ENCODE results near the gene CHGA.

GRCh38 chr14:92887157-92887556 lies 35.8 kb upstream of the CHGA start:
- TF ChIP-seq CTCF (IDR thresholded peaks at IDR 0.05; ENCODE audit: borderline replicate concordance, extremely low read depth, low read length, poor library complexity, severe bottlenecking), result no peak
- no peak for TF ChIP-seq EZH2 (IDR thresholded peaks at IDR 0.05; ENCODE audit: borderline replicate concordance, low read depth, low read length, severe bottlenecking)

Measured in DND-41 (cell line).